Posterior cingulate gyrus (tissue), 11 donors: ENCODE measurements around the gene MAEA.

Experiments
- DNase-seq, 10 donors: peaks; one replicate each; pipeline versions ENCODE4 v3.0.0 to v3.0.0-alpha.2; 2020 to 2021; ENCODE audit warnings: mixed read lengths in 3 of 10
- intact Hi-C: fragments of 100-400 bp; cut with DNase I; formaldehyde crosslinking; loops from one replicate; pipeline ENCODE4 v1.15.1; 2023

The MAEA gene

GRCh38 chr4:1289207-1290164 is at the start of gene MAEA:
MAEA (plus strand) TSS chr4:1289891; CDS start chr4:1289914, 23 bp downstream.
- peak; percentile 96 to 100 (median 97) for DNase-seq
- intact Hi-C loops: loop anchor here (1.0 to 2.0 kb wide), 2 partner anchors 40 to 57 kb away; partner anchors contain the start of genes CTBP1 and UVSSA

- intact Hi-C loops: no loop called here
- peak in 5 of 10 donors; percentile 3 to 58 (median 39) for DNase-seq
Observed at GRCh38 chr4:1239950-1240307, 49.8 kb upstream of the MAEA start.

- intact Hi-C loops: no loop called here
- DNase-seq: peak in 7 of 10 donors; percentile 3 to 77 (median 12)
Observed at GRCh38 chr4:1240721-1241465, 48.8 kb upstream of the MAEA start.

GRCh38 chr4:1241466-1241935 is 48.2 kb upstream of the MAEA start:
- DNase-seq: peak in 3 of 10 donors; percentile 3 to 72 (median 6)
- intact Hi-C loops: no loop called here

GRCh38 chr4:1241936-1242505 is 47.7 kb upstream of the MAEA start:
- intact Hi-C loops: no loop called here
- peak in 4 of 10 donors; percentile 4 to 83 (median 56) for DNase-seq

GRCh38 chr4:1242506-1243450 is 46.9 kb upstream of the MAEA start:
- intact Hi-C loops: no loop called here
- peak in 4 of 10 donors; percentile 1 to 58 (median 50) for DNase-seq

- intact Hi-C loops: no loop called here
- peak in 3 of 10 donors; percentile 33 to 77 (median 50) for DNase-seq
Observed at GRCh38 chr4:1243451-1244080, 46.1 kb upstream of the MAEA start.

- intact Hi-C loops: no loop called here
- peak in 3 of 10 donors; percentile 63 to 71 (median 67) for DNase-seq
Observed at GRCh38 chr4:1244081-1244977, 45.4 kb upstream of the MAEA start.

- peak in 3 of 10 donors; percentile 39 to 82 (median 40) for DNase-seq
- intact Hi-C loops: loop anchor here (5.0 kb wide), 2 partner anchors 78 to 463 kb away; no protein-coding TSS in a partner anchor
Observed at GRCh38 chr4:1244978-1245471, 44.7 kb upstream of the MAEA start.

- peak in 3 of 10 donors; percentile 57 to 72 (median 61) for DNase-seq
- intact Hi-C loops: loop anchor here (5.0 kb wide), 2 partner anchors 78 to 463 kb away; no protein-coding TSS in a partner anchor
Observed at GRCh38 chr4:1245481-1246051, 44.1 kb upstream of the MAEA start.

- DNase-seq: peak in 2 of 10 donors; percentile 55 to 87
- intact Hi-C loops: loop anchor here (5.0 kb wide), 2 partner anchors 79 to 464 kb away; no protein-coding TSS in a partner anchor
Observed at GRCh38 chr4:1246111-1246881, 43.4 kb upstream of the MAEA start.

GRCh38 chr4:1246901-1247863 is 42.5 kb upstream of the MAEA start:
- intact Hi-C loops: loop anchor here (5.0 kb wide), 2 partner anchors 80 to 465 kb away; no protein-coding TSS in a partner anchor

GRCh38 chr4:1247864-1248244 is 41.8 kb upstream of the MAEA start:
- peak in 3 of 10 donors; percentile 14 to 89 (median 75) for DNase-seq
- intact Hi-C loops: loop anchor here (5.0 kb wide), 2 partner anchors 81 to 466 kb away; no protein-coding TSS in a partner anchor

More at GRCh38 chr4:1246901-1247863, 42.5 kb upstream of the MAEA start:
- peak in 3 of 10 donors; percentile 74 to 82 (median 80) for DNase-seq

- peak in 9 of 10 donors; percentile 55 to 95 (median 58) for DNase-seq
- intact Hi-C loops: loop anchor here (1.0 to 5.0 kb wide), 4 partner anchors 41 to 466 kb away; partner anchors contain the start of gene MAEA
Observed at GRCh38 chr4:1248245-1249147, 41.2 kb upstream of the MAEA start, which contains the start of gene CTBP1. CTBP1 (minus strand) TSS chr4:1249130; CDS start chr4:1241331, 7,799 bp downstream.
